Suppressor macrophage treated with lipopolysaccharide for 4 hours (primary cell): Measurements from ENCODE around the gene PLXNC1.
A peak's percentile ranks its signal among the peaks of the same experiment; 100 is the strongest.

Experiments used
- DNase-seq: peaks from one replicate; pipeline ENCODE4 v3.0.0-alpha.2; 2020

Gene PLXNC1

GRCh38 chr12:94267921-94268471 lies 119.6 kb downstream of the PLXNC1 start:
- no peak for DNase-seq

DNA sequence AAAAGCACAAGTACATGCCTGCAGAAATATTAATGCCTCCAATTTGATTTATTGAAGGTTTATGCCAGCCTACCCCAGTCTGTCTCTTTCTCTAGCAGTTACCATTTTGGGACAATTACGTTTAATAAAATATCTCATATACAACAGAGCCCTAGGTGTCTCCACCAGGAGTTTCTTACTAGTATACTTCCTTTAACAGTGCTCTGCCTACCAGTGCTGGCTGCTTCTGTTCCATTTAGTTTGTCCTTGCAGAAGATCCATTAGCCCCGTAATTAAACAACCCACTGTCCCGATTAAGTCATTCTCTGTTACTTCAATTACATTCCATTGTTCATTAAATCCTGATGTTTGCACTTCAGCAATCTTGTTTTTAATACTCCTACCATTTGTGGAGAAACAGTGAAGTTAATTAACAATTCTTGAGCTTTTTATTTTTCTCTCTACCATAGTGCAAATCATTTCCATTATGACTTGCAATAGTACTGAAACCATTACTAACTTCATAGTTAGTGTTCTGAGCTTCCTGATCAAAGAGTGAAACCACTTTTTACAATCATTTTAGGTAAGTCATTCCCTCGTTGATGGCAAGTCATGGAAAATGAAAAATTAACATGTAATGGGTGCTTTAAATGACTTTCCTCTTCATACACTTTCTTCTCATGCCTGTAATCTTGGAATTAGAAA lies 121.1 kb downstream of the PLXNC1 start:
- DNase-seq: no peak

DNA sequence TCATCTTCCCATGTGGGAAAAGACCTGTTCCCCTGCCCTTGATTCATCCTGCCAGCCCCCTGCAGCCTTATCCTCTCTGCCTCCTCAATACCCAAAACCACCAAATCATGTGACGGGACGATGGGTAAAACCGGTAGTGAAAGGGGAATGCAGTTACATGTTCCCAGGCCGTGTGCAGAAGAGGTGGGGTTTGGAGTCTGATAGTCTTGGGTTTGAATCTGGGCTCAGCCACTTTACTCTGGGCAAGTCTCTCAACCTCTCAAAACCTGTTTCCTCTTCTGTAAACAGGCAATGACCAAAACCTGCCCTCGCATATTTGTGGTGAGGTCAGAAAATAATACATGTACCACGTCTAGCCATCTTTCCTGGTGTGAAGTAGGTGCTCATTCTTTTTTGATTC lies 123.0 kb downstream of the PLXNC1 start:
- DNase-seq: peak; percentile 23

DNA sequence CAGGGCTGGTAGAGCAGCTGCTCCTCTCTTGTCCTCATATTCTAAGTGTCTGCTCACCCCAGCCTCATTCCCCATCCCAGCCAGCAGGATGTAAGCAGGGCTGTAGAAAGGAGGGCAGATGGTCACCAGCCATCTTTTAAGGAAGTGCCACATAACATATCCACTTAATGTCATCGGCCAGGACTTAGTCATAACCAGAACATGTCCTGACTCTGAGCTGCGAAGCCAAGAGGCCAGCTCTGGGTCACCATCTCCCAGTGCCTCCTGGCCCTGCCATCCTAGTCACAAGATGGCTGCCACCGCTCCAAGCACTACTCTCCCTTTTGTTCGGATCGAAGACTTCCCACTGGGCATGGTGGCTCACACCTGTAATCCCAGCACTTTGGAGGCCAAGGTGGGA lies 123.9 kb downstream of the PLXNC1 start:
- DNase-seq: peak; percentile 42

DNA sequence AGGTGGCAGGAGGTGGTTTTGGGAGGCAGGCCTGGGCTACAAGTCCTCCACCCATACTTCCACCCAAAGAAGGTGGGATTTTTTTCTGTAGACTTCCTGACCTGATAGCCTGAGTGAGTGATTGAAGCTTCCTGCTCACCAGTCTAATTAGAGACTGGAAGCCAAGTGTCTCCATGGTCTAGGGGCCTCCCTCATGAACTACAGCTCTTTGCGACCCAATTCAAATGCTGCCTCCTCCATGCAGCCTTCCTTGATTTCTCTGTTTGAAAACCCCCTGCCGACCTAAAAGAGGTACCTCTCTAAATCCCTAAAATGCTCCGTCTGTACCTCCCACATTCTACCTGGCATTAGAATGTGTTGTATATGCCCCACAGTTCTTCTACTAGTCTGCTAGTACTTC lies 124.9 kb downstream of the PLXNC1 start:
- DNase-seq: no peak

GRCh38 chr12:94276725-94277124 lies 128.3 kb downstream of the PLXNC1 start:
- DNase-seq: no peak

GRCh38 chr12:94277426-94278000 lies 129.1 kb downstream of the PLXNC1 start:
- no peak for DNase-seq

DNA sequence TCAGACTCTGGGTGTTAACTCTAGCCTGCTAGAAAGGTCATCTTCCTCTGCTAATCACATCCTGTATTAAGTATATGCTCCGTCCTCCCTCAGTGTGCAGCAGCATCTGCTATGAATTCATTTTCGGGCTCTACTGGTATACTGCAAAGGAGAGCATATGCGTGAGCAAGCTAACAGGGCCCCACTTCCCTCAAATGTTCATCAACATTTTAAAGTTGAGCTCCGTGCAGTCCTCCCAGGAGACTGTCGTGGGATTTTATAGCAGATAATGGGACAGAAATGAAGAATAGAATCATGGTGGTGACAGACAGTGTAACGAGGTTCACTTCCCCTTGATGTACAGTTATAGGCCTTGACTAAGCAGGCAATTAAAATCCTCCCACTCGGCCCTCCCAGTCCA lies 131.7 kb downstream of the PLXNC1 start:
- DNase-seq: no peak

- DNase-seq: no peak
These were observed 134.3 kb downstream of the PLXNC1 start for GRCh38 chr12:94282675-94283074.

DNA sequence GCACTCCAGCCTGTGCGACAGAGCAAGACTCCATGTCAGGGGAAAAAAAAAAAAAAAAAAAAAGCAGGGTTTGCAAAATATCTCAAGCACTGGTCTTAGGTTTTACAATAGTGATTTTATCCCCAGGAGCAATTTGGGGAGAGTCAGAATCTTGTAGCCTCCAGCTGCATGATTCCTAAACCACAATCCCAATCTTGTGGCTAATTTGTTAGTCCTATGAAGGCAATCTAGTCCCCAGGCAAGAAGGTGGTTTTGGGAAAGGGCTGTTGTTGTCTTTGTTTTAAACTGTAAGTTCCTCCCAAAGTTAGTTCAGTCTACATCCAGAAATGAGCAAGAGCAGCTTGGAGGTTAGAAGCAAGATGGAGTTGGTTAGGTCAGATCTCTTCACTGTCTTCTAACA lies 135.7 kb downstream of the PLXNC1 start:
- DNase-seq: no peak

DNA sequence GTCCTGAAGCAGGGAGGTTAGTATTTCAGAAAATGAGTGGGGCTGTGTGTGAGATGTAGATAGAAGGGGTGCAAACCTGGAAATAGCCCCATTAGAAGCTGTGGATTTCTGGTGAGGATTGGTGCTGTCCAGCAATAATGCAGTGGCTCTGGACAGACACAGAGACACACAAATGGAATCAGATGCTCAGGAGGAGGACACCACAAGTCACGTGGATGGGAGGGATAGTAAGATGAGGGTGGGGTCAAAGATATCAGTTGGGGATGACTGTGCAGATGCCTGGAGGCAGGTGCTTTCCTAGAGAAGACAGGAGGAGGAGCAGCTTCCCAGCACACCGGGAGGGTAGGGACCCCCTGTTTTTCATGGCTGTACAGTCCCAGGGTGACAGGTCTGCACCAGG lies 136.5 kb downstream of the PLXNC1 start:
- DNase-seq: no peak

DNA sequence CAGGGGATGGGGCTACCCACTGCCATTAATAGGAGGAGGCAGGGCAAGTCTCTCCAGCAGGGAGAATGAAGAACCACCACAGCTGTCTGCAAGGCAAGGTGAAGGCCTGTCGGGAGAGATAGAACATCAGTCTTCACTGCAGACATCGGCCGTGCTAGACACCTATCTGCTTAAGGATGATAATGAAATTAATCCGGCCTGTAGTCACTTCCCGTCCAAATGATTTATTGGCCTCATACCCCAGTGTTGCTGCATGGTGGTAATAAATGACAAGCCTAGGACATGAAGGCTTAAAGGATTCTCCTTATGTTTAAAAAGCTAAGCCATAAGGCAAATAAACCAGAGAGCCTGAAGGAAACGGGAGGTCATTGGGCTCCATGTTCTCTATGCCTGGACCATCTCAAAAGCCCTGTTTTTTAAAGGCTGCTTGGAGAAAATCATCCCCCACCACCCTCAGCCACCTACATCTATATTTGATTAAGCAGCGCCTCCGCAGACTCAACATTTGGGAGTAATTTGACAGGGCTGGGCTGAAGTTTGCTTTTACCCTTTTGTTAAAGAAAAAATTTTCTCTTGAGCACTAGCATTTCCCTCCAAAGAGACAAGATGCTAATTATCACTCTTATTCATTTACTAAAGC lies 137.7 kb downstream of the PLXNC1 start:
- DNase-seq: no peak

GRCh38 chr12:94286583-94287244 lies 138.3 kb downstream of the PLXNC1 start:
- no peak for DNase-seq

GRCh38 chr12:94287245-94287628 lies 138.9 kb downstream of the PLXNC1 start:
- DNase-seq: no peak

DNA sequence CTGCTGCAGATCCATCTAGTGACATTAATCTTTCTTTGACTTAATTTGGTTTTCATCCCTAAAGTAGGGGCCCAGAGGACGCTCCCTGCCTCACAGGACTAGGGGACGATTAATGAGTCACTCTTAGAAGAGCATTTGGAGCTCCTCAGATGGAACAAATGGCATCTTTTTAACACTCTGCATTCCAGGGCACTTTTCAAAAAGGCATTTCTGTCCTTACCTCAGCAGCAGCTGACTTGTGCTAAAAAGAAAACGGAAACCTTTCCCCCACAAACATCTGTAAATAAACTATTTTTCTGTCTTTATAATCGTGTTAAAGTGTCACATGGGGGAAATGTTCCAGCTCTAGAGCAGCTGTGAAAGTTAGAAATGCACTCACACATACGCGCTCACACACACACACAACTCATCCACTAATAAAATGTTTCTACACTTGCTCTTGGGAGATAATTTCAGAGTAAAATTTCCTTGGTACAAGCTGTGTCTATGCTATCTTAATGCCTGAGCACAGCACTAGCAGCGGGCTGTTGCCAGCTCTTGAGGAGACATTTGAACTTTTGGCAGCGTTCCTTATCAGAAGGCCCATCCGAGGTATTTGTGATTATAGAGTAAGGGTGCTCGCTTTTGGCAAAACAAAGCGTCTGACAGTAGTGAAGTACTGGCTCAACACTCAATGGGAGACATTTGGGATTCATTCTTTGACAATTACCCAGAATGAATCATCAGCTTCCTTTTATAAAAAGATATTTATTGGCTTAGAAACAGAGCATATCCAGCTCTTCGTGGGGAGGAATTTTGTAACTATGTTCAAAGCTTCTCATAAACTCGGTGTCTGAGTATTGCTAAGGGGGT lies 141.3 kb downstream of the PLXNC1 start:
- DNase-seq: no peak

GRCh38 chr12:94290353-94290752 lies 142.0 kb downstream of the PLXNC1 start:
- no peak for DNase-seq

DNA sequence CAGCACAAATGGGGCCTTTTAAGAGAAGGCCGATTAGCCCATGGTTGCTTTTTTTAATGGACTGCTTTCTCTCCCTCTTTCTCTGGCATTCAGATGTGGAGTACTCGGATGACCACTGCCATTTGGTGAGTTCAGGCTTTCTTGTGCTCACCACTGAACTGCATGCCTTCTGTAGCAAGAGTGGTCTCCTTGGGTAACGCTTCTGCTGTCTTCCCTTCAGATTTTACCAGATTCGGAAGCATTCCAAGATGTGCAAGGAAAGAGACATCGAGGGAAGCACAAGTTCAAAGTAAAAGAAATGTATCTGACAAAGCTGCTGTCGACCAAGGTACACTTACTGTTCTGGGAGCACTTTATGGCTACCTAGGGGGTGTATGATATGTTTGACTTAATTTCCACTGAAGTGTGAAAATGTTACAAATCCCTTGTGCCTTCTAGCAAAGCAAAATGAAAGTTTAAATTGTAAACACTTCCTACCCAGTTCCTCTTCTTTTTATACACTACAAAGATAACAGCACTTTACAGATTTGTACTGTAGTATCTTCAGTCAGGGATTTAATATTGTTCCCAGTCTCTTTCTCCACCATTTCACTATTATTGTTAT lies 148.8 kb downstream of the PLXNC1 start:
- no peak for DNase-seq

DNA sequence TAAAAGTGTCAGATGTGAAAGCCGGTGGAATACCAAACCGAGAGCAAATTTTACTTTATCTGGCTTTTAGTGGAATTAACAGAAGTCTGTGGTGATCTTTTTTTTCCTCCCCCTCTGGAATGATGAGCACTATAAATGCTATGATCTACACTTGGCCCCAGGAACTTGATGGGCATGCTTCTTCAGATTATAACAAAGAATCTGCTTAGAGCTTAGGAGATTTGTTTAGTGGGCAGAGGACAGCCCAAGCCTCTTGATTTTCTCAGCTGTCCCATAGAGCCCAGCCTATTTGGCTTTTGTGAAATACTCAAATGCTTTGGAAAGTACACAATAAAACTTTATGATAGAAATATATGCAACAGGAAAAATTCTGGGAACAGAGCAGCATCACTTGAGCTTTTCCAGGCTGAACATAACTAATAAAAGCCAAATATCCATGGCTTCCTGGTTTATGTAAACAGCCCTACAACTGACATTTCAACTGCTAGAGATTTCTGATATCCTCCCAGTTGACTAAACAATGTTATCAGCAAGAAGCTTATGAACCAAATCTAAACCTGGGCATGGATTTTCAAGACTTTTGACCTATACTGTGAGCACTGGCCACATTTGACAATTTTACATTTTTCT lies 149.6 kb downstream of the PLXNC1 start:
- DNase-seq: no peak

- DNase-seq: no peak
These were observed 151.5 kb downstream of the PLXNC1 start for GRCh38 chr12:94299846-94300245.

DNA sequence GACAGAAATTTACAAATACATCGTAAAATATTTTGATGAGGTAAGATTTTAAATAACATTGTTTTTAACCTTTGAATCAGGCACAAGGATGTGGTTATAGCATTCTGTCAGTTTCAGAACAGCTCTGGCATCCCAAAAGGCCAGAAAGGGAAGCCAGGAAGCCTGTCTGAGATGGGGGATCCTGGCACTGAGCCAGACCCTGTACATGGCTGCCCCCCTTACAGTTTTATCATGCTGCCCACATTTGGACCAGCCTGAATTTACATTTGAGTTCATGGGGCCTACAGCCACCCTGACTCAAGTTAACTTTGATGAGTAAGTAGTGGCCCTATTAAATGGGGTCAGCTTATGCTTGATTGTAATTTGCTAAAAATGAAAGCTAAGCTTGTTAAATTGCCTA lies 155.6 kb downstream of the PLXNC1 start:
- DNase-seq: no peak

DNA sequence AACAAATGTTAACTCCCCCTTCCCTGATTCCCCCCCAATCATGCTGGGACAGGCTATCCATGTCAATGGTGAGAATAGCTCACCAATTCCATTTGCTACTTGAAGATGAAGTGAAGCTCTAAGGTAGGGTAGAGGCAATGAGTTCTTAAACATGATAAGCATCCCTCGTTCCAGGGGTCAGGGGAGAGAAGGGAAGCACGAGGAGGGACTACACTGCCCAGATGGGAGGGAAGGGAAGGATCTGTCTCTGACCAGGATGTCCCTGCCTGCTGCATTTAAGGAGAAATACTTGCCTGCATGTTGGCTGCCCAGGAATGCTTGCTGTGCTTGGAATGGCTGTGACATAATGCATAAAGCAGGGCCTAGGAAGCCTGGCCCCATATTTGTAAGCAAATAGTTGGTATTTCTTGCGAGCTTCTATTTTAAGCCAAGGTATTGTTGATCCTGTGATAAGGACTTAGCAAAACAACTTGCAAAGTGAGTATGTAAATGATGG lies 156.2 kb downstream of the PLXNC1 start:
- no peak for DNase-seq
